Measurements from ENCODE around the gene CTDSPL2. TPM values are rescaled to one million over a fixed set of nuclear protein-coding genes. Genes with fewer than 3 reads are reported as not detected.
"Not testable (repeated sequence)": the region's sequence is repeated elsewhere in the genome, so short reads cannot be mapped to it uniquely, and the experiment has no call there.

The CTDSPL2 gene
- total RNA-seq, 4 donors from 2014 or later, result 56.1 to 155 (median 87.7) TPM

DNA sequence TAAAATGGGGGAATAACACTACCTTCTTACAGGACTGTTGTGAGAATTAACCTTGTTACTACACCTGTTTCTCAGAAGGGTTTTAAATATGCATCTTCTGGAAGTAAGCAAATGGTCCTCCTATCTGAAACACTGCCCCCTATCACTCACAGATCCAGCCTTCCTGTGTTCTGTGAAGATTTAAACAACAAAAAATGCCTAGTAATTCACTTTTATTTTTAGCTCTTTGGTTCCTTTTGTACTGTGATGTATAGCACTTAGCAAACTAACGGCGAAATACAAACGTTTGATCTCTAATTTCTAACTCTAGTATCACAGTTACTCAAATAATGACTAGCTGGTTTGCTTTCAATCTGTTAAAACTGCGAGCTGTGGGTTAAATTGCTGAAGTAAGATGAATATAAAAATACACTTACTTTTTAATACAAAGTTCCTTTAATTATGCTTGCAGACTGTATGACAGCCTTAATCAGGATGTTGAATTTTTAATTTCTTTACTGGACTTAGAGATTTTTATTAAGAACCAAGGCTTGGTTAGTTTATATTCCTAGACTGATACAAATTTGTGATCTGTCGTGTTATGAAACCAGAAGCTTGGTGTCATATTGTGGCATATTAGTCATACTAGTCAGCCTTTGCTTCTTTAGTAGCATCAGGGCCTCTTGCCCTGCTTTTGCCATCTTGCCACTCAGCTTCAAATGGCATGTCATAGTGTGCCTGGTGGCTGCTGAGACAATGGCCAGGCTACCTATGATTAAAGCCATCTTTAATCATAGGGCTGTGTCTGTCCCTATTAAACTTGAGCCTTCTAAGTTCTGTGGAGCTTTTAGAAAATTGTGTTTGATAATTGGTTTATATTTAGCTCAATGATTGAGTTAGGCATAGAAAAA lies 118.7 kb downstream of the CTDSPL2 start:
- H3K4me1 ChIP-seq, result peaks cover 0 to 12% (median 3%) of the 10 kb centered on the region in 4 donors
- H3K27me3 ChIP-seq, result no peaks in the 10 kb centered on the region
- H3K9me3 ChIP-seq, result no peaks in the 10 kb centered on the region
- no peak for TF ChIP-seq POLR2A (IDR thresholded peaks at IDR 0.05)
- TF ChIP-seq, protein P1, sequence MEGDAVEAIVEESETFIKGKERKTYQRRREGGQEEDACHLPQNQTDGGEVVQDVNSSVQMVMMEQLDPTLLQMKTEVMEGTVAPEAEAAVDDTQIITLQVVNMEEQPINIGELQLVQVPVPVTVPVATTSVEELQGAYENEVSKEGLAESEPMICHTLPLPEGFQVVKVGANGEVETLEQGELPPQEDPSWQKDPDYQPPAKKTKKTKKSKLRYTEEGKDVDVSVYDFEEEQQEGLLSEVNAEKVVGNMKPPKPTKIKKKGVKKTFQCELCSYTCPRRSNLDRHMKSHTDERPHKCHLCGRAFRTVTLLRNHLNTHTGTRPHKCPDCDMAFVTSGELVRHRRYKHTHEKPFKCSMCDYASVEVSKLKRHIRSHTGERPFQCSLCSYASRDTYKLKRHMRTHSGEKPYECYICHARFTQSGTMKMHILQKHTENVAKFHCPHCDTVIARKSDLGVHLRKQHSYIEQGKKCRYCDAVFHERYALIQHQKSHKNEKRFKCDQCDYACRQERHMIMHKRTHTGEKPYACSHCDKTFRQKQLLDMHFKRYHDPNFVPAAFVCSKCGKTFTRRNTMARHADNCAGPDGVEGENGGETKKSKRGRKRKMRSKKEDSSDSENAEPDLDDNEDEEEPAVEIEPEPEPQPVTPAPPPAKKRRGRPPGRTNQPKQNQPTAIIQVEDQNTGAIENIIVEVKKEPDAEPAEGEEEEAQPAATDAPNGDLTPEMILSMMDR (IDR thresholded peaks at IDR 0.05), result peak in 3 of 6 experiments; percentile 4 to 12 (median 6)
- no peak overlapping the region for H3K27ac ChIP-seq
- H3K36me3 ChIP-seq, result peaks cover 0 to 6% (median 0%) of the 10 kb centered on the region in 3 donors
- no peak overlapping the region for H3K4me3 ChIP-seq
- no peak for DNase-seq

DNA sequence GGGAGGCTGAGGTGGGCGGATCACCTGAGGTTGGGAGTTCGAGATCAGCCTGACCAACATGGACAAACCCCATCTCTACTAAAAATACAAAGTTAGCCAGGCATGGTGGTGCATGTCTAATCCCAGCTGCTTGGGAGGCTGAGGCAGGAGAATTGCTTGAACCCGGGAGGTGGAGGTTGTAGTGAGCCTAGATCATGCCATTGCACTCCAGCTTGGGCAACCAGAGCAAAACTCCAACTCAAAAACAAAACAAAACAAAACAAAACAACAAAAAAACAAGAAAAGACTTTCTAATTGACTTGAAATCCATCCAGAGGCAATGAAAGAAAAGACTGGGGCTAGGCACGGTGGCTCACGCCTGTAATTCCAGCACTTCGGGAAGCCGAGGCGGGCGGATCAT lies 121.7 kb downstream of the CTDSPL2 start:
- H3K36me3 ChIP-seq, result peaks cover 0 to 32% (median 0%) of the 10 kb centered on the region in 3 donors
- not testable (repeated sequence) for H3K4me3 ChIP-seq, H3K4me1 ChIP-seq, DNase-seq, H3K27ac ChIP-seq, H3K9me3 ChIP-seq, H3K27me3 ChIP-seq

DNA sequence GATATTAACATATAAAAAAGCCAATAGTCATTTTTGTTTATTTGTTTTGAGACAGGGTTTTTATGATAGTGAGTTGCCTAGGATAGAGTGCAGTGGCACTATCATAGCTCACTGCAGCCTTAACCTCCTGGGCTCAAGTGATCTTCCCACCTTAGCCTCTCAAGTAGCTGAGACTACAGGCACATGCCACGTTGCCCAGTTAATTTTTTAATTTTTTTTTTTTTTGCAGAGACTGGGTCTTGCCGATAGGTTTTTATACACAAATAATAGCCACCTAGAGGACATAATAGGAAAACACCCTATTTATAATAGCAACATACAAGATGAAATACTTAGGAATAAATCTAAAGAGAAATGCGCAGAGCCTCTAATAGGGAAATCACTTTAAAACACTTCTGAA lies 122.8 kb downstream of the CTDSPL2 start:
- Histone ChIP-seq H3K27ac (no peak overlapping the region), H3K4me1 (peaks cover 0 to 6% (median 2%) of the 10 kb centered on the region in 4 donors), H3K27me3 (no peaks in the 10 kb centered on the region), H3K36me3 (peaks cover 0 to 43% (median 0%) of the 10 kb centered on the region in 3 donors), H3K4me3 (no peak overlapping the region), H3K9me3 (no peaks in the 10 kb centered on the region)
- TF ChIP-seq, protein P1 (IDR thresholded peaks at IDR 0.05), result peak; percentile 4 to 45 (median 34)
- TF ChIP-seq POLR2A (IDR thresholded peaks at IDR 0.05), result no peak
- no peak for DNase-seq

DNA sequence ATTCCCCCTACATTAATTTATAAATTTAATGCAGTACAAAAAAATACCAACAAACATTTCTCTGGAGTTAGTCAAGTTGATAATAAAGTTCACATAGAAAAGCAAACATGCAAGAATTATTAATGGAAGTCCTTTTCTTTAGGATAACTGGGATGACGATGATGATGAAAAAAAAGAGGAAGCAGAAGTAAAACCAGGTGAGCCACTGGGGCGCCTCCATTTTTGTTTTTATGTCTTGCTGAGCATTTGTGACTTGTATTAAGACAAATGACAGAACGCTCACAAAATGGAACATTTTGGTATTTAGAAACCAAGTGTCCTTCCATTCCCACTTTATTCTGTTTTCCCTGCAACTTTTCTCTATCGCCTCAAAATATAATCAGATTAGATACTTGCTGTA lies 123.3 kb downstream of the CTDSPL2 start:
- Histone ChIP-seq H3K4me1 (peaks cover 0 to 6% (median 2%) of the 10 kb centered on the region in 4 donors), H3K27me3 (no peaks in the 10 kb centered on the region), H3K9me3 (no peaks in the 10 kb centered on the region), H3K4me3 (no peak overlapping the region), H3K36me3 (peaks cover 0 to 48% (median 0%) of the 10 kb centered on the region in 3 donors), H3K27ac (no peak overlapping the region)
- DNase-seq, result peak in 1 of 3 donors; percentile 33
- TF ChIP-seq, protein P1 (IDR thresholded peaks at IDR 0.05), result no peak
- TF ChIP-seq POLR2A (IDR thresholded peaks at IDR 0.05), result no peak

DNA sequence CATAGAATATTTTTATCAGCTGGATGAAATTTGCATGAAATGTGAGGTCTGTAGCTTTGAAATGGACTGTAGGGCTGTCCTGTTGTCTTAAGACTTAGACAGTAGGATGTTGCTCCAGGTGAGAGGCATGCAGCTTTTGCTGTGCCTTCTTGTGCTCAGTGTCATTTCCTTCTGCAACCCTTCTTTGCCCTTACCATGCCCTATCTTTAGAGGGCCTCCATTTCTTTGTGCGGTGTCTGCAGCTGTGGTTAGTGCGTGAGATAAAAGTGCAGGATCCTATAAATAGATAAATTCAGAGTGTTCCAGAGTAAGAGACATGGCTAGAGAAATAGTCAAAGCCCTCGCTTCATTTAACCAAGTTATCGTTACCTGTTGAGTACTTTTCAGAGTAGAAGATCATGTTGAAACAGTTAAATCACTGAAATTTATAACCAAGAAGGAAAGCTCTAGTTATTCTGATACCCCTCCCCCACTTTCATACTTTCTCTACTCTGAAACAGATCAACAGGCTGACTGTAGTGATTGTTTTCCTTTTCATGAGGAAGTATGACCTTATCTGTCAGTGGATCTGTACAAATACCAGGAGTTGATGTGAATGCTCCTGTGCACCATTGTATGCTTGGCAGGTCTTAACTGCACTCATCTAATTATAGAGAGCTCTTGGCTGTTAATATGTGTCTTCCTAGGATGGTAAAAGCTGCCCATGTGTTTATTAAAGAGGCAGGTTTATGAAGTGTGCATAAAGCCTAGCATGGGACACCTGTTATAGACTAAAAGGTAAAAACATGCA lies 127.7 kb downstream of the CTDSPL2 start:
- H3K4me3 ChIP-seq, result no peak overlapping the region
- H3K27ac ChIP-seq, result no peak overlapping the region
- TF ChIP-seq, protein P1 (IDR thresholded peaks at IDR 0.05), result no peak
- no peak for TF ChIP-seq POLR2A (IDR thresholded peaks at IDR 0.05)
- no peaks in the 10 kb centered on the region for H3K27me3 ChIP-seq
- DNase-seq, result no peak
- no peaks in the 10 kb centered on the region for H3K9me3 ChIP-seq
- H3K4me1 ChIP-seq, result no peaks in the 10 kb centered on the region
- peaks cover 0 to 86% (median 3%) of the 10 kb centered on the region in 3 donors for H3K36me3 ChIP-seq

DNA sequence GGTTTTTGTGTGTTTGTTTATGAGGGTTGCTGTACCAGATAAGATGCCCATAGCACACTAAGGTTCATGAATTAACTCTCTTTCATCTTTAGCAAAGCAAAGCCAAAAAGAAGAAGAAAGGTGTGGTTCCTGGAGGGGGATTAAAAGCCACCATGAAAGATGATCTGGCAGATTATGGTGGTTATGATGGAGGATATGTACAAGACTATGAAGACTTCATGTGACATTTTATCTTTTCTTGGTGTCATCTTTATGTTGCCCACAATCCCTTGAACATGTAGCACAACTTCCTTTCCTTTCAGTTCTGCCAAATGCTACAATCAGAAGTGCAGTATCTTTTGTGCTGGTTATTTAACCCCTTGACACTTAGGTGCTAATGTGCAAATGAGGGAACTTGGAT lies 133.5 kb downstream of the CTDSPL2 start:
- not testable (repeated sequence) for H3K27ac ChIP-seq

More for the DNA sequence above, 133.5 kb downstream of the CTDSPL2 start:
- not testable (repeated sequence) for H3K9me3 ChIP-seq, H3K4me1 ChIP-seq, H3K4me3 ChIP-seq, H3K27me3 ChIP-seq, DNase-seq
- H3K36me3 ChIP-seq, result peaks cover 0 to 100% (median 9%) of the 10 kb centered on the region in 3 donors

Measured in Peyer's patch (tissue), 4 donors.